Muscle of back (tissue), 11 donors: ENCODE measurements around the gene SHC1. TPM values are rescaled to one million over a fixed set of nuclear protein-coding genes. Genes with fewer than 3 reads are reported as not detected.
A peak's percentile ranks its signal among the peaks of the same experiment; 100 is the strongest.

Source experiments
- DNase-seq, 3 donors: peaks; one replicate each; pipeline versions ENCODE4 v3.0.0 to v3.0.0-alpha.2; 2013
- polyA plus RNA-seq, 10 donors: library from polyadenylated mRNA; unstranded; fragments of 120-200 nt; gene quantifications; one replicate each; pipeline ENCODE4 v1.2.1, GENCODE V29; 2013; ENCODE audit not compliant: insufficient read length in 10 of 10

The SHC1 gene
- polyA plus RNA-seq, 10 donors: 76.6 to 116 (median 85.6) TPM

- DNase-seq: no peak
Observed at GRCh38 chr1:155009742-155010141, 39.2 kb upstream of the SHC1 start.

GRCh38 chr1:155009221-155009711 is 38.7 kb upstream of the SHC1 start:
- DNase-seq: no peak

- no peak for DNase-seq
Observed at GRCh38 chr1:155008015-155008941, 37.7 kb upstream of the SHC1 start.

- no peak for DNase-seq
Observed at GRCh38 chr1:155007251-155007828, 36.8 kb upstream of the SHC1 start.

- peak in 2 of 3 donors; percentile 23 to 75 for DNase-seq
Observed at GRCh38 chr1:155006601-155007101, 36.1 kb upstream of the SHC1 start.

- DNase-seq: no peak
Observed at GRCh38 chr1:155005076-155006011, 34.8 kb upstream of the SHC1 start.

- no peak for DNase-seq
Observed at GRCh38 chr1:155004352-155005075, 34.0 kb upstream of the SHC1 start.

GRCh38 chr1:155003766-155004351 is 33.3 kb upstream of the SHC1 start:
- DNase-seq: peak; percentile 32 to 74 (median 50)

GRCh38 chr1:155003227-155003765 is 32.7 kb upstream of the SHC1 start:
- DNase-seq: peak; percentile 24 to 75 (median 63)

- peak in 2 of 3 donors; percentile 42 to 82 for DNase-seq
Observed at GRCh38 chr1:155002464-155003226, 32.1 kb upstream of the SHC1 start, which contains the start of gene ZBTB7B. ZBTB7B (plus strand) TSS chr1:155002802; CDS start chr1:155014661, 11,859 bp downstream.

- peak; percentile 99 to 100 (median 100) for DNase-seq
Observed at GRCh38 chr1:155001675-155002463, 31.3 kb upstream of the SHC1 start.

GRCh38 chr1:155001425-155001674 is 30.8 kb upstream of the SHC1 start:
- DNase-seq: no peak

GRCh38 chr1:155000726-155001424 is 30.3 kb upstream of the SHC1 start:
- DNase-seq: peak; percentile 89 to 98 (median 92)

- no peak for DNase-seq
Observed at GRCh38 chr1:155000411-155000725, 29.8 kb upstream of the SHC1 start.

- DNase-seq: peak in 2 of 3 donors; percentile 32 to 74
Observed at GRCh38 chr1:154999571-155000410, 29.2 kb upstream of the SHC1 start.

- DNase-seq: peak; percentile 62 to 89 (median 76)
Observed at GRCh38 chr1:154998818-154999570, 28.4 kb upstream of the SHC1 start.
